ENCODE measurements around the gene HSPA12A.

The HSPA12A gene

DNA sequence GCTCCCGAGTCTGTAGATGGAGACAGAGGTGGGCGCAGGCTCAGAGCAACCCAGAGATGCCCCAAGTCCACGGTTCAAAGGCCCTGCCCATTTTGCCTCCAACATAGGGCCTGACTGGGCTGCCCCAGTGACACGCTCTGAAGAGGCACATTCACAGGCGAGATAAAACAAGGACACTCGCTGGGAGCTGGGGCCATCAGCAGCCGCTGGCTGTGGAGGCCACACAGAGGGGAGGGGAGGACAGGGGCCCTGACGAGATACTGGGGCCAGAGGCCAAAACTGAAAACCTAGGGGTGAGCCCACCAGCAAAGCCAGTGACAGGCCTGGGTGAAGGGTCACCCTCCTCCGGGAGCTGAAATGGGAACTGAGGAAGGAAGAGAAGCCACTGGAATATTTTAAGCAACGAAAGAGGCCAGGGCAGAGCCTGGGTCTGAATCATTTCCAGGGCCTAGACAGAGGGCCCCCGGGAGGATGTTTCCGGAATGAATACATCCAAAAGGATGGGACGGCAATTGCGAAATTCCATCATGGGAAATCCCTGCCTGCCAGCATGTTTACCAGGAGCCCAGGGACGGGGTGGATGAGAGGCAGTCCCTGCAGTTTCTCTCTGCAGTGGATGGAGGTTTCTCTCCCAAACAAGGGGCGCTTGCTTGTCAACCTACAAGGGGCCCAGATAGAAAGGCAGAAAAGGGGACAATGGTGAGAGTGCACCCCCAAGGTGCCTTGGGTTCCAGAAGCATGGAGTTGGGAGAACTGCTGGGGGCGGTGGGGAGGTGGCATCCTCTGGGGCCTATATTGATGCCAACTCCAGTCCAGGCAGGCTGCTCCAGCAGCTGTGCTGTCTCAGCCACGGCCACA lies 29.0 kb upstream of the HSPA12A start:
- DNase-seq (ENCODE audit: low read depth in 3 of 3), result no peak

DNA sequence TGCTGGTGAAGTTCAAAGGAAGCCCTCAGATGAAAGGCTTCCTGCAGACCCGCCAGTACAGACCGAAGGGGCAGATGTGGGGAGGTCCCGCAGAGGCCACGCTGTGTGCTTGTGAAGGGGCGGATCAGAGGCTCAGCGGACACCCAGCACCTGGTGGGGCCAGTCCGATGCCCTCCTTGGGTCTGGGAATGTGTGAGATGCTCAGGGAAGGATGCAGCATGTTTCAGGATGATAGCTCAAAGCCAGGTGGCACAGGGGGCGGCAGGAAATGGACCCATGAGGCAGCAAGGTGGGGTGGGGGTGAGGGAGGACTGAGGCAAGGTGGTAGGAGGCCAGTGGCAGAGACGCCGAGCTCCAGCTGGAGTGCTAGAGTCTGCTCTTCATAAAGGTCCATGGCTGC lies 27.9 kb upstream of the HSPA12A start:
- DNase-seq (ENCODE audit: low read depth in 3 of 3), result no peak

DNA sequence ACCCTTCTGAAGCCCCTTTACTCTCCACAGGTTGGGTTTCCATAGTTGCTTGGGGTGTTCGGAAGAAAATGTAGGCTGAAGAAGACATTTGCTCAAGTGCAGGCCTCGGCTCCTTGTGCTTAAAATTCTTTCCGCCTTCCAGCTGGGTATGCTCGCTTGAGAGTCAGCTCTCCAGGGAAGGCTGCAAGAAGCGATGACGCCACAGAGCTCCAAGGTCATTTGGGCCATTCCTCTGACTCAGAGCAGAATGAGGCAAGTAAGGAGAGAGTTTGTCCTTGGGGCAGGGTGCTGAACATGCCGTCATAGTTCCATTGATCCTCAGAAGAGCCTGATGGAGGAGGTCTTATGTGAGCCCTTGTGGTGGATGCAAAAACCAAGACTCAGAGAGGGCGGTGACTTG lies 27.4 kb upstream of the HSPA12A start:
- no peak for DNase-seq (ENCODE audit: low read depth in 3 of 3)

DNA sequence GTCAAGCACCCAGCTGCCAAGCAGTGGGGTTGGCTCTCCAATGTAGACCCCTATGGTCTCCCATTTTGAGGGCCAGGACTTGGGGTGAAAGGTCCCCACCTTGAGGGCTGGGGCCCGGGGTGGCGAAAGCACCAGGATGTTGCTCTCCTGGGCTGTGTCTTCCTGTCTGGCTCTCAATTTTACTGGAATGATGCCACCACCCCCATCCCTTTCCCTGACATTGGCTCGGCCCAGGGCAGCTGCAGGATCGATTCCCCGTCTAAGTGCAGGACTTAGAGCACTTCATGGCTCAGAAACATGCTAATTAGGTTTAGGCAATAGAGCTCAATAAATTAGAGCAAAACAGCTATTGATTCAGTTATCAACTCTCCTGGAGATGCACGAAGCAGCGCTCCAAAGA lies 27.0 kb upstream of the HSPA12A start:
- DNase-seq (ENCODE audit: low read depth in 3 of 3), result no peak

DNA sequence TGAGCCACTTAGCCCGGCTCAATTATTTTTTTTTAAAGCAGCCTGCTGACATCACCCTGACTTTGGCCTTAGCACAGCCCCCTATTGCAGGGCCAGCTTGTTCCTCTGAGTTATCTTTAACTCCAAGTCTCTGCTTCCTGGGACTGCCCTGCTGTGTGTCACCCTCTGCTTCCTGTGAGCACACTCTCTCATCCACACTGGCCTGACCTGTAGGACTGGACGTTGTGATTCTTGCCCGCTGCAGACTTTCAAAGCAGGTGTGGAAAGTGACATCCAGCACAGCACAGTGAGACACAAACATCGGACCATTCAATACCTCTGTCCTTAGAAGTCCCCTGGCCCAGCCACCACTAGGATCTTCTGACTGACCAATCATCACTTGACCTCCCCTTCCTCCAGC lies 26.4 kb upstream of the HSPA12A start:
- no peak for DNase-seq (ENCODE audit: low read depth in 3 of 3)

- DNase-seq (ENCODE audit: low read depth in 3 of 3), result no peak
Observed at GRCh38 chr10:116766837-116767634, 24.7 kb upstream of the HSPA12A start.

GRCh38 chr10:116766241-116766827 lies 24.0 kb upstream of the HSPA12A start:
- DNase-seq (ENCODE audit: low read depth in 3 of 3), result no peak

- DNase-seq (ENCODE audit: low read depth in 3 of 3), result peak in 1 of 3 experiments; percentile 22
Observed at GRCh38 chr10:116765648-116766081, 23.3 kb upstream of the HSPA12A start.

DNA sequence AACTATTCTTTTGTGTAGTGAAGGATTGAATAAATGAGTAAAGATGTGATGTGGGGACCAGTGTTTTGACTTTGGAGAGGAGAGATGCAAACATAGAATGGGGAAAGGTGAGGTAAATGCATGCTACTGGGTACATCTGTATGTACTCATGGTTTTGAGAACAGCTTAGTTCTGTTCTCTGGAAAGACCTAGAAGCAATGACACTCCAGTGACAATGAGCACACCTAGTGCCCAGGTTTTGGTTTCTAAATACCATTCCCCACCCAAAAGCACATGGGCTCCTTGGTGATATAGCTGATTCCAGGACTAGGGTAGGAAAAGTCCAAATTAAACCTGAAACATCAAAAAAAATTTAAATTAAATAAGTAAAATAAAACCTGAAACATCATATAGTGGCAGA lies 22.6 kb upstream of the HSPA12A start:
- no peak for DNase-seq (ENCODE audit: low read depth in 3 of 3)

GRCh38 chr10:116763440-116763839 lies 21.1 kb upstream of the HSPA12A start:
- DNase-seq (ENCODE audit: low read depth in 3 of 3), result no peak

- DNase-seq (ENCODE audit: low read depth in 3 of 3), result no peak
Observed at GRCh38 chr10:116761883-116762282, 19.5 kb upstream of the HSPA12A start.

- no peak for DNase-seq (ENCODE audit: low read depth in 3 of 3)
Observed at GRCh38 chr10:116760919-116761318, 18.6 kb upstream of the HSPA12A start.

- DNase-seq (ENCODE audit: low read depth in 3 of 3), result no peak
Observed at GRCh38 chr10:116757246-116757645, 14.9 kb upstream of the HSPA12A start.

DNA sequence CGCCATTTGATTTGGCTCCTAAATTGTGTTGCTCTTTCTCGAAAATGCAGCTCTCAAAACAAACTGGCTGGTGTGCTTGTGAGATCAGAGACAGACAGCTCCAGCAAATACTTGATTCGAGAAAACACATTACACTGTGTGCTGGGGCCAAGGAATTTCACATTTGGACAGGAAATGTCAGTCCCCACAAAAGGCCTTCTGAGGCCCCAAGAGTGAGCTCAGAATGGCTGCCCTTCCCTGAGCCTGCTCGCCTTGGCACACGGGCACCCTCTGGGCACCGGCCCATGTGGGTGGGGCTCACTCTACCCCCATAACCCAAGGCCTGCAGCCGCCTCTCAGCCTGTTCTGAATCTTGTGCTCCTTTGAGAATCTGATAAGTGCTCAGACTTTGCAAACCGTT lies 13.9 kb upstream of the HSPA12A start:
- no peak for DNase-seq (ENCODE audit: low read depth in 3 of 3)

DNA sequence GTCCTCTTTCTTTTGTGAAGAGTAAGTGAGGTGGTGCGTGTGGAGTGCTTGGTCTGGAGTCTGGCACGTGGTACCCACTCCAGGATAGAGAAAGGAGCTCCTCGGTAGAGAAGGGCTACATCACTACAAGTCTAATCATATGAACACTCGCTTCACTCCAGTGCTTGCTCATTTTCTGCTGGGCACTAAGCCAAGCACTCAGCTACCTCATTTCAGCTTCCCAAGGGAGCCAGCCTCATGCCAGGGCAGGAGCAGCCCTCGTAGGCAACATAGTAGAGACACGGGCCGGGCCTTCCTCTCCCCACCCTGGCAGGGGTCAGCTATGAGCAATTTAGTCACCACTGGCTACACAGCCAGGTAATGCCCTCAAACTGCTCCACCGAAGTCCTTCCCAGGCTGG lies 11.4 kb upstream of the HSPA12A start:
- no peak for DNase-seq (ENCODE audit: low read depth in 3 of 3)

DNA sequence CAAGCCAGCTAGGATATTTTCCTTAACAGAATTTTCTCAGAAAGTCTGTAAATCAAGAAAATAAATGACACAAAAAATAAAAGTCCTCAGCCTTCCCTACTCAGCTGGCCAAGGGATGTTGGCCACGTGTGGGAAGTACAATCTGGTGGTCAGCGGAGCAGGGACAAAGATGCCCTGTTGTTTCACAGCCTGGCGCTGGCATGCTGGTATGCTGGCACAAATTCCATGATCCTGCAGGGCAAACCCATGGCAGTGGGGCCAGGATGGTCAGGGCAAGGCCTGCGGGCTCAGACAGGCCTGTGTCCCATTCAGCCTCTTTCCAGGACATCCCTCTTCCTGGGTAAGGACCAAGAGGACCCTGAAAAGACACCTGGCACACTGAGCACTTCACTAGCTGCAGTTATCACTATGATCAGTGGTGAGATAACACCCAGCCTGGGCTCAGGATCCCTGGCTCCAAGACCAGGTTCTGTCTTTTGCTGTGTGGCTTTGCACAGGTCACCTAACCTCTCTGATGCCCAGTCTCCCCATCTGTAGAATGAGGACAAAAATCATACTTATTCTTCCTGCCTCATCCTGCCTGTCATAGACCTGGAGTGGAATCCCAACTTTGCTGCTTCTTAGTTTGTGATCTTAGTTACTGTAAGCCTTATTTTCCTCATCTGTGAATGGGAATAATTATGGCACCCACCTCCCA lies 10.8 kb upstream of the HSPA12A start:
- DNase-seq (ENCODE audit: low read depth in 3 of 3), result no peak

DNA sequence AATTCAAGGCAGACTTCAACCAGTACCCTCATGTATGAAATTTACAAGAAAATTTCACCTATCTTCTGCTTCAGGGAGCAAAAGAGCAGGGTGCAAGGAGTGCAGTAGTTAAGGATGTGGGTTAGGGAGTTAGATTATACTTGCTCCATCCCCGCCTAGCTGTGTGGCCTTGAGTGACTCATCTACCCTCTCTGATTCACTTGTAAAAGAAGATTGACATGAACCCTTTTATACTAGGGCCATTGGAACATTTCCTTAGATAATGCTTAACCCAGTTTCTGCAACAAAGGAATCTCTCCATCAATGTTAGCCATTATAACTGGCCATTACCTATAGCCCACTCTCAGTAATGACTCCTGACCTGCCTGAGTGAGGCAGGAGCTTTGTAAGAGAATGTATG lies 10.2 kb upstream of the HSPA12A start:
- DNase-seq (ENCODE audit: low read depth in 3 of 3), result no peak

GRCh38 chr10:116748471-116748870 lies 6.1 kb upstream of the HSPA12A start:
- no peak for DNase-seq (ENCODE audit: low read depth in 3 of 3)

DNA sequence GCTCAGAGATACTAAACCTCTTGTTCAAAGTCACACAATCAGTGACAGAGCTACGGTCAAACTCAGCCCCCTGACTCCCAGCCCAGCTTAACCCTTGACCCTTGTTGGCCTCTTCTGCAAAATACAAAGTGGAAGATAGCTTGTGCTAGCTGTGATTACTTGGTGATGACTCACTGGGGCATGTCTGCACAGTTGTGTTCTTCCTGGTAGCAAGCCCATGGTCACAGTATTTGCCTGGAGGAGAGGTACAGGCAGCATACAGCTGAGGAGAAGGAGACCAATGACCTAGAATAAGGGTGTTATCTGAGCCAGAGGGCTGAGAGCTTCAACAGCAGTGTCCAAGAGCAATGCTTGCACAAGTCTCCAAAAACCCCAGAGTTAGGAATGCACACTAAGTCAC lies 5.7 kb upstream of the HSPA12A start:
- DNase-seq (ENCODE audit: low read depth in 3 of 3), result no peak

DNA sequence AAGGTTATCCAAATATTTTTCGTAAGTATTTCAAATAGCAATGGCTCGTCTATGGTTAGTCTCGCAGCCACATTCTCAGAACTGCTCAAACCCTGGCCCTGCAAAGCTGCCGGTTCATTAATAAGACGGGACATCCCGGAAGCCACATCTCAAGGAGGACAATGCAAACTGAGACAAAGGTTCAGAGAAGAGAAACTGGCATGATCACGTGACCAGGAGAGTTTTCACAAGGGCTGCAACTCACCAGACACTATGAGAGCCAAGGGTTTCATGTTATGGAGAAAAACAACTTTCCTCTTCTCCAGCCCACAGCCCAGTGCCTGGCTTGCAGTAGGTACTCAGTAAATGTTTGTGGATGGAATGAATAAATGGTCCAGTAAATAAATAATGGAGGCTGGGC lies 5.0 kb upstream of the HSPA12A start:
- no peak for DNase-seq (ENCODE audit: low read depth in 3 of 3)

GRCh38 chr10:116744885-116745284 lies 2.5 kb upstream of the HSPA12A start:
- DNase-seq (ENCODE audit: low read depth in 3 of 3), result no peak

DNA sequence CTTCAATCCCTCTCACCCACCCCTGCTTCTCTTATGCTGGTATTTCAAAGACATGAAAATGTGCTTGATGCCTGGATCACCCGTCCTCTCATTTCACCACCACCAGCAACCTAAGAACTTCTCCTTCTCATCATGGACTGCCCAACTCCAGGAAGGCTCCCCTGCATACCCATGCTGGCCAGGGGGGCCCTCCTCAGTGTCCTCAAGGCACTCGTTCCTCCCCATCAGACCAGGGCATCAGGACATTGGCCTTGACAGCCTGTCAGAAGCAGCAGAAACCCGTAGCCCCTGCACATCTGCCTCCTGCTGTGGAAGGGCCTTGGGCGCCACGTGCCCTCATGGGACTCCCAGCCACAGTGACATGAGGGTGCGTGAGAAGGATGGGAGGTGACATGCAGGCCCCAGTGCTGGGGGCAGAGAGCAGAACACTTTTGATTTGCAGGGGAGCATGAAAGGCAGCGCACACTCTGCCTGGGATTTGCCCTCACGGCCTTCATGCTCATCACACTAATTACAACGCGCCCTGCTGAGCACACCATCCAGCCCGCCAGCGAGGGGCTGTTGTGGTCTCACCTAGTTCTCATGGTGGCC lies 1.9 kb upstream of the HSPA12A start:
- DNase-seq (ENCODE audit: low read depth in 3 of 3), result no peak
